HG02763 (cell line): ENCODE data around the gene GALNT10.

Experiments used
- ATAC-seq: cut with Tn5 transposase; IDR thresholded peaks from one replicate; pipeline ENCODE4 v1.9.1; 2021; ENCODE audit warnings: mild to moderate bottlenecking, moderate library complexity; ENCODE audit not compliant: unreplicated experiment

Gene GALNT10

DNA sequence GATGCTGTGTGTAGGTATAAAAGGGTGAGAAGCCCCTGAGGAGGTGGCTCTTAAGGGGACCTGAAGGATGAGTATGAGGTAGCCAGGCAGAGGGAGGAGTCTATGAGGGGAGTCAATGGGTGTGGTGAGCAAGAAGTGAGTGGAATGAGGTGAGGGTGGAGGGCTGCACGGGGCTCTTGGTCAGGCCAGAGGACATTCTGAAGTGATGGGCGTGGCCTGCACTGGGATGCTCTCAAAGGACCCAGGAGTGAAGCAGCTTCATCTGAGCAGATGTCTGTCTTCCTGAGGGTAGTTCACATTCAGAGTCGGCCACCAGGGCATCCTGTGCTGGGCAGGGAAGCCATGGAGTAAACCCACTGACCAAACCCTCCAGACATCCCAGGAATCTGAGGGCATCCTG is 210.1 kb downstream of the GALNT10 start:
- no peak for ATAC-seq

DNA sequence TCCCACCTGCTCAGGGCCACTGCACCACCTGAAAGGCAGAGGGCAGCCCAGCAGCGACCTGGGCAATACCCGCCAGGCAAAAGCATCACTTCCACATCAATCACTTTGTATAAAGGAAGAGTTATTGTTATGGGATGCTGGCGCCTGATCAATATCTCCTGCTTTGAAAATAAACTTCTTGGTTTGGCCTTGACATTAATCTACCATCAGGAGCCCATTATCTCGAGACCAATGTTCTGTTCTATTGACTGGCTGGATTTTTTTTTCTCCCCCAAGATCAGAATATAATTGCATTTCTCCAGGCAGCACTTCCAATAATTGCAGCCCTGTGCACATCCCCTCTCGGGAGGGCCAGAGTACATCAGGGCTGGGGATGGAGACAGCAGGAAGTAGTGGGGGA is 210.8 kb downstream of the GALNT10 start:
- no peak for ATAC-seq

DNA sequence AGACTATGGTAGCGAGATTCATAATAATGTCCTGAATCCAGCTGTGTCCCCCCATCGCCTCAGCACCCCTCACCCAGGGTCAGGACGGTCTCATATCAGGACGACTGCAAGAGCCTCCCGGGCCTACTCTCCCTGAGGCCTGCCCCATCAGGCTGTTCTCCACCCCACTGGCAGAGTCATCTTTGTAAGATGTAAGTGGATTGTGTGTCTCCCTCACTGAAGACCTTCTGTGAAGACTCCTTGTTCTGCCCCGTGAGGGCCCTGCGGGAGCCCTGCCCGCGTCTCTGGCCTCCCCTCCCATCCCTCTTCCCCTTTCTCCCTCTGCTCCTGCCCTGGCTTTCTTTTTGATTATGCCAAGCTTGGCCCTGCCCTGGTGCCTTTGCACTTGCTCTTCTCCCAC is 211.4 kb downstream of the GALNT10 start:
- no peak for ATAC-seq

DNA sequence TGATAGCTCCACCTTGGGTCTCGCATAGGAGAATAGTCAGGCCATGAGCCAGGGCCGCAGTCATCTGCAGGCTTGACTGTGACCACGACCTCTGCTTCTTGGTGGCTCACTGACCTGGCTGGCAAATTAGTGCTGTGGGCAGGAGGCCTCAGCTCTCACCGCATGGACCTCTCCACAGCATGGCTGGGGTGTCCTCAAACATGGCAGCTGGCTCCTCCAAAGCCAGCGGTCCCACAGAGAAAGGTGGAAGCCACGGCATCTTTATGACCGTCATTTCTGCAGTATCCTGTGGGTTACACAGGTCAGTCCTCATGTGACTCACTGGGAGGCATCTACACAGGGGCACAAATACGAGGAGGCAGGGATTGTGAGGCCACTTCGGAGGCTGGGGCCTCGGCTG is 212.1 kb downstream of the GALNT10 start:
- no peak for ATAC-seq

DNA sequence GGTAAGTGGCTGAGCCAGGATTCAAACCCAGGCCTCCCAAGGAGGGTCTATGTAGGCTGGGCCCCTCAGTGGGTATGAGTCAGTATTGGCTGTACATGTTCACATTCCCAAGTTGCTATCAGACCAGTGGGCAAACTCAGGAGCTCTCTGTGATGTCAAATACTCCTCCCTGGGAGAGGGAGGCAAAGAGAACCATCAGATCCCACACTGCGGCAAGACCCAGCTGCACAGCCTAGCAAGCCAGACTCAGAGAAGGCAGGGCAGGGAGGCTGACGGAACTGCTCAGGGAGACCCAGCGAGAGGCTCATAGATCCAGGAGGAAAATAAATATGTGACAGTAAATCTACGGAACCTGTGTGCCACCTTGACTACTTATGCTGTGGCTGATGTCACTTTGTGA is 212.7 kb downstream of the GALNT10 start:
- no peak for ATAC-seq

DNA sequence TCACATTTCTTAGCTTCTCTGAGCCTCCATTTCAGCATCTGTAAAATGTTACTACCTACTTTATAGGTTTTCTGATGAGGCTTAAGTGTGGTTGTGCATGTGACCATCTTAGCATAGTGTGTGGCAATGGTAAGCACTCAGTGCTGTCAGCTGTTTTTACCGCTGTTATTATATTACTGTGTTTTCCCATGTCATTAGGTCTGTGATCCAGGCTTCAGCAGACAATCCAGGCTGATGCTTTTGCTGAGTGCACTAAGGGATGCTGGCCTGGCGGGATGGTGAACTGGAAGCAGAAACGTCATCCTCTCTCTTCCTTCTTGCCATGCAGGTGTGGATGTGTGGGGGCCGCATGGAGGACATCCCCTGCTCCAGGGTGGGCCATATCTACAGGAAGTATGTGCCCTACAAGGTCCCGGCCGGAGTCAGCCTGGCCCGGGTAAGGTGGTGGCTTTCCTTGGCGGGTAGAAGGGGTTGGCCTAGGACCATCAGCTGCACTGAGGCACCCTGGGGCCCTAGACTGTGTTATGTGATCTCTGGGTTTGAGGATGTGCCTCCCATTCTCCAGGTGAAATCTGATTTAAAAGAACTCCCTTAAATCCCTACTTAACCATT is 213.3 kb downstream of the GALNT10 start:
- ATAC-seq = no peak

DNA sequence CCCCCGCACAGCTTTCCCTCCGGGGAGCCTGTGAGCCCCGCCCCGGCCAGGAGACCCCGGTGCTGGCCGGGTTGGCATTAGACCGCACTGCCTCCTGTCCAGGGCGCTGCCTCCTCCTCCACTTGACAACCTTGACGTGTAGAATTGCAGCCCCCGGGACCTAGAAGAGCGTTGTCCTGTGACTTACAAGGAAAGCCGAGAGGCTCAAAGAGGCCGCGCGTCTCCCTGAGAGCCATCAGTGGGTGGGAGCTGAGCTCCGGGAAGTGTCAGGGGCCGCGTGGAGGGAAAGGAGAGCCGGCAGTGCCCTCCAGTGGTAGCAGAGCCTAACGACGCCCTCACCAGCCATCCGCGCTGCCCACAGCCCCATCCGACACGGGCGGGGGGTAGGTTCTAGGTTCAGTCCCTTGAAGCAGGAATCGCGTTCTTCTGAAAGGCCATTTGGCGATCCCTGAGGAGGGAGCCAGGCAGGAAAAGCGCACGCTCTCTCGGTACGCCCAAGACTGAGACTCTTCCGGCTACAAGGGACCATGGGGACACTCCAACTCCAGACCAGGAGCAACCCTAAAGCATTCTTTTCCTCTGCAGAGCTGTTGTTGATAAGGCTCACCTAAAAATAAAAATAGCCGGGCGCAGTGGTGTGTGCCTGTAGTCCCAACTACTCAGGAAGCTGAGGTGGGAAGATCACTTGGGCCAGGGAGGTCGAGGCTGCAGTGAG is 214.7 kb downstream of the GALNT10 start:
- peak; percentile 91 for ATAC-seq

DNA sequence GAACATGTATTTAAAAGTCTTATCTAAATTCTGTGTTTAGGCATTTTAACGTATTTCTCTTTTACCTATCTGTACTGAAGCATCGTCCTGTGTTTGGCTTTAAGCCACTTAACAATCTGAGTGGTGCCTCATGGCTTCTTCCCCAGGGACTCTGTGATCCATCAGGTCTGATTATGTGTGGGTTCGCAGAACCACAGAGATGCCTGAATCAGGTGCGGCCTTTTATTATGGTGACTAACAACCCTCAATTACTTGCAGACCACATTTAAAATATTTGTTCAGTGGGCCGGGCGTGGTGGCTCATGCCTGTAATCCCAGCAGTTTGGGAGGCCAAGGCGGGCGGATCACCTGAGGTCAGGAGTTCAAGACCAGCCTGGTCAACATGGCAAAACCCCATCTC is 215.7 kb downstream of the GALNT10 start:
- no peak for ATAC-seq

DNA sequence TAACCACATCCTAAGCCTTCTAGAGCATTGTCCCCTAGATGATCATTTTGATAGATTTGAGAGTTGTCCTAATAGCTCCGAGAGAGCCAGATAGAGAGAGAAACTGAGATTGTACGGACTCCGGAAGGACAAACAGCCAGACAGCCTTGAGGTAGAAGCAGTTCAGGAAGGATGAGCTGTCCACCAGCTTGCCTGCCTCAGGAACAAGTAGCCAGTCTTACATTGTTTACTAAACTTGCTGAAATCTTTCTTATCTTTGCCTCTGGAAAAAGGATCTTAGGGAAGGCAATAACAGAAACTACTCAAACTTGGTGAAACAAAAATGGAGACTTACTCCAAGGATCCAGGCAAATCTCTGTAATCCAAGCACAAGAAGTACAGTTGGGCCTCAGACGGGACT is 216.3 kb downstream of the GALNT10 start:
- no peak for ATAC-seq

DNA sequence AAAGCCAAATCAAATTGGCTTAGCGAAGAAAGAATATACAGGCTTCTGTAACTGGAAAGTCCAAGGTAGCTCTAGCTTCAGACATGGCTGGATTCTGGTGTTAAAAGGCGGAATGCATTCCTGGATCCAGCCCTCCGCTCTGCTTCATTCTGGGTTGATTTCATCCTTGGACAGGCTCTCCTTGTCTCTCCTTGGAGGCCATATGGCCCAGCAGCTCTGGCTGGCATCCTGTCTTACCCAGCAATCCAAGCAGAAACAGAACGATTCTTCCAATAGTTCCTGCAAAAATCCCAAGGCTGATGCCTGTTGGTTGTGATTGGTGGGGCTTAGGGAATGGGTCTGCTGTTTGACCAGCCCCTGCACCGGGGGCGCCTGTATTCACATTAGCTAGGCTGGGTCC is 218.3 kb downstream of the GALNT10 start:
- no peak for ATAC-seq

DNA sequence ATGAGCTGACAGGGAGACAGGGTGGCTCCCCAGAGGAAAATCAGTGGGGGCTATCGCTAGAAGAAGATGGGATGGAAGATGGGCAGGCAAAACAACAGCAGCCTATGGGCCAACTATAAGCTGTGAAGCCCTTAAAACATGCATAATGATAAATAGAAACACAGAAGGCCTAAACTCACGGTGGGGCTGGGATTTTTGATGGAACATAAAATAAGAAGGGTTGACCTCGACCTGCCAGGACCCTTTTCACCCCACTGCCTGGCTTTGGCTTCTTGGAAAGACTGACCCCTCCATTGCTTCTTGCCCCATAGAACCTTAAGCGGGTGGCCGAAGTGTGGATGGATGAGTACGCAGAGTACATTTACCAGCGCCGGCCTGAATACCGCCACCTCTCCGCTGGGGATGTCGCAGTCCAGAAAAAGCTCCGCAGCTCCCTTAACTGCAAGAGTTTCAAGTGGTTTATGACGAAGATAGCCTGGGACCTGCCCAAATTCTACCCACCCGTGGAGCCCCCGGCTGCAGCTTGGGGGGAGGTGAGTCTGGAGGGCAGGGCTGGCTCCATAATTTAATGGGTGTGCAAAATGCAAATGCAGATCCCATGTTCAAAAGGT is 218.8 kb downstream of the GALNT10 start:
- no peak for ATAC-seq

DNA sequence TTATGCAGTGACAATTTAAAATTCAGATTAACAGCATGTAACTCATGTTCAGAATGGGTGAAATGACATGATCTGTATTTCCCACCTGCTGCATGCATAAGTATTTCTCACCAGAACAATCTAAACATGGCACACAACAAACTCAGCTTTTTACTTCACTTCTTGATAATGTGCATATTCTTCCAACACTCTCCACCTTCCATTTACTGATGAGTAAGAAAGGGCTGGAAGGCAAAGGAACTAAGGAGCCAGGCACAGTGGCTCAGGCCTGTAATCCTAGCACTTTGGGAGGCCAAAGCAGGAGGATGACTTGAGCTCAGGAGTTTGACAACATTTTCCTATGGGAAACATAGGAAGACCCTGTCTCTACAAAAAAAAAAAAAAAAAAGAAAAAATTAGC is 219.5 kb downstream of the GALNT10 start:
- no peak for ATAC-seq

DNA sequence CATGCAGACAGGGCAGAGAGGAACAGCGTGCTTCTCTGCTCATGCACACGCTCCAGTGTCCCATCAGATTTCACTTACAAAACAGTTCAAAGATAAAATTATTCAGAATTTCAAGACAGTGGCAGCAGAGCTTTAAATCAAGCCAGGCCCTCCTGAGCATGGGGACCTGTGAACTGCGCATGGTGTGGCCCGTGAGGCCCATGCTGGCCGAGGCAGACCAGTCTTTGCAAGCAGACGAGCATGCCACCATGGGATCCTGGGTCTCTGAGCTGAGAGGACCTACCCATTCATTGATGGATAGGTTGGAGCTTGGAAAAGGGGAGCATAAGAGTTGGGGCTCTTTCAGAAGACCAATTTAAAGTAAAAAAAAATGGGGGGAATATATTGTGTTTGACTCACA is 220.3 kb downstream of the GALNT10 start:
- ATAC-seq = no peak

DNA sequence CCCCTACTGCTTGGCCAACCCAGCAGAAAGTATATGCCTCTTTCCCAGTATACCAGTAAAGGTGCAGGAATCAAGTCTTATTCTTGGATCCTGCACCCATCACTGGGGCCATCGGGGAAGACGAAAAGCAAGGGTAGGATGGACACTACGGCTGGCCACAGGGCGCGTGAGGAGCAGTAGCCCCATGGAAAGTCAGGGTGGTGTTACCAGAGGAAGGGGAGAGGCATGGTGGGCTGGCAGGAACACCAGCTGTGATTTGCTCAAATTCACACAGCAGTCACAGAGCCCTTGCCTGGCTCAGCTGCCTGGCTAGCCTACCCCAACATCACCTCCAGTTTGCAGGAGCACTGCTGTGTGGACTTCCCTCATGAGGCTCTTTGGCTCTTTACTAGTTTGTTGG is 220.8 kb downstream of the GALNT10 start:
- no peak for ATAC-seq

DNA sequence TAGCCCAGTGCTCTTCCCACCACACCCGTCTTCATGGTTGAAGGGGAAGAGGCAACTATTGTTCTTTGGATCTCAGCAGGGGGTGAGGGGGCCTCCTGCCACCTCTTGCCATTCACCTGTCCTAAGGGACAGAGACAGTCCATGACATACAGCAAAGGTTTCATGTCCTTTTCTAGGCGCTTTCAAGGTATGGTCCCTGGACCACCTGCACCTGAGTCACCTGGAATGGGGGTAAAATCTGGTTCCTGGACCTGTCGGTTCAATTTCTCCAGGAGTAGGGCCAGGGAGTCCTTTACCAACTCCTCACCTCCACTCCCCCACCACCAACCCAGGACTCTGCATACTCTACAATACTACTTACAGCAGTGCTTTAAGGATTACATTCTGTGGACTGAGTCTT is 221.8 kb downstream of the GALNT10 start:
- no peak for ATAC-seq

DNA sequence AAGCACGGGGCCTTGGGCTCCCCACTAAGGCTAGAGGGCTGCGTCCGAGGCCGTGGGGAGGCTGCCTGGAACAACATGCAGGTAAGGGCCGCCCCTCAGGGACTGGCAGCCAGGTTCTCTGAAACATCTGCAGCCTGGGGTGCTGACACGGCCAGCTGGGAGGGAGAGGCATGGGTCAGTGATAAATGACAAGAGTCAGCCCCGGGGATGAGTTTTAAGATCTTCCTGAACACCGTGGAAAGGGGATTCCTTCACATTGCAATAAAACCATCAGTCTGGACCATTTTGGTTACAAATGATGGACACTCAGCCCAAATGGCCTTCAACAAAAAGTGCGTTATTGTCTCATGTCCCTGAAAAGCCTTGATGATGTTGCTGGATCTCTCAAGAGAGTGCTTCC is 222.4 kb downstream of the GALNT10 start:
- no peak for ATAC-seq

DNA sequence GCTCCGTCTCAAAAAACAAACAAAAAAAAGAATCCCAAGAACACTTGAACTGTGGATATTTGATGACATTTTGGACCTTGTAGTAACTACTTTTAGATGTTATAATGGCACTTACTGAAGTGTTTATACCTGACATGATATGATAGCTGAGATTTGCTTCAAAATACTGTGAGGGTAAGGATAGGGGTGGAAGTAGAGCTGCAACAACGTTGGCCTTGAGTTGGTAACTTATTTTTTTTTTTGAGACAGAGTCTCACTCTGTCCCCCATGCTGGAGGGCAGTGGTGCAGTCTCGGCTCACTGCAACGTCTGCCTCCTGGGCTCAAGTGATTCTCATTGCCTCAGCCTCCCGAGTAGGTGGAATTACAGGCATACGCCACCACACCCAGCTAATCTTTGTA is 224.6 kb downstream of the GALNT10 start:
- no peak for ATAC-seq

DNA sequence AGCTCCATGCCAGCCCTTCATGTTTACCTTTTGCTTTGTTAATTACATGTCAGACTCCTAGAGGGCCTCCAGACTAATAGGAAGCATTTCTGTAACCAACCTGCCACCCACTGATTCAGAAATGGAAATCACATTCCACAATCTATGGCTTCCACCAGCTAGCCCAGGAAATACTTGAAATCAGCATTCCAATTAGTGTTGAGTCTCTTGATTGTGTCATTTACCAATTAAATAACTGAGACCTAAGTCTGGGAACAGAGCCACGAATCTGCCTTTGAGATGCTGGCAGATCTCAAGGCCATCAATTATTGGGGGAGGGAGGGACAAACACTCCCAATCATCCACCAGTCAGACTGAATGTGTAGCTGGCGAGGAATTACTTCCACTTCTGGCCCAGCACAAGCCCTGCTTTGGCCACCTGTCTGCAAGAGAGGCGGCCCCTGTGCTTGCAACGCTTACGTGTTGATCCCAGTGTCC is 227.8 kb downstream of the GALNT10 start:
- no peak for ATAC-seq

DNA sequence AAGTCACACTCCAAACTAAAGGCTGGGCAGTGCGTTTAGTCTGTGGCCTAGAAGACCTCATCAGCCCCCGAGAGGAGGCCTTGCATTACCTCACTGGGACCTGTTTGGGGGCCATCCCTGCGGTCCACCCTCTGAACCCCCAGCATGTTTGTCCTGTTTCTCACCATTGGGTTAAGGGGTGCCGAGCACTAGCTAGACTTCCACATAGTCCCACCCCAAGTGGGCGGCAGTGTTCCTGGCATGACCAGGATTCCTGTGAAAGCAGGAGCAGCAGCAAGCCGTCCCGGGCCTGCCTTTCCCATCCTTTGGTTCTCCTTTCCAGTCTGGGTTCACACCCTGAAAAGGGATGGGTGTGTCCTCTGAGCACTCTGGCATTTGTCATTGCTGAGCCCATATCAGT is 228.7 kb downstream of the GALNT10 start:
- no peak for ATAC-seq

DNA sequence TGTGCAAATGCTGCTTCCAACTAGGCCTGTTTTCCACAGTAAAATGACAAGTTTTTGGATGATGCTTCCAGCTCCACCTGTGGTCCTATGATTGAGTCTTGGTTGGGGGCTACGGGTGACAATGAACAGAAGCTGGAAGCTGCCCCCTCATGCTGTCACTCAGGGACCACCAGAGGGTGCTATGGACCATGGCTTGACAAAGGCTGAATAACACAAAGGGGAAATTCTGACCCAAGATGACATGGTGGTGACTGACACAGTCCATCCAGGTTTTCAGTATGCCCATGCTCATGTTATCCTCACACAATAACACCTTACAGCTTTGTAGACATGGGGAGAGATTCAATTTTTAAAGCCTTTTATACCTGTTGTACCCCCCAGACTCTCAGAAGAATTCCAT is 231.3 kb downstream of the GALNT10 start:
- no peak for ATAC-seq

DNA sequence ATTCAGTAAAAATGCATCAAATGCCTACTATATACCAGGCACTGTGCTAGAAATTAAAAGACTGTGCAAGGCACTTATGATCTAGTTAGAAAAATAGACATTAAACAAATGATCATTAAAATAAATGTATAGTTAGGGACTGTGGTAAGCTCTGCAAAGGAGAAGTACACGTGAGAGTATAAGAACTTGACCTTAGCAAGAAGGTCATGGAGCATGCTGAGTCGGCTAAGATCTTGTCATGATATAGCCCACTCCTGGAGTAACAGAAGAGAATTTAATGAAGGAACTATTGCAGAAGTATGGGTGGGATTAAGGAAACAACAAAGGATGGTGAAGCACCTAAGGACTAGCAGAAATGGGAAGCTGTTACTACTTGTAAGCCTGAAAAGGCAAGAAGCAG is 231.8 kb downstream of the GALNT10 start:
- no peak for ATAC-seq

DNA sequence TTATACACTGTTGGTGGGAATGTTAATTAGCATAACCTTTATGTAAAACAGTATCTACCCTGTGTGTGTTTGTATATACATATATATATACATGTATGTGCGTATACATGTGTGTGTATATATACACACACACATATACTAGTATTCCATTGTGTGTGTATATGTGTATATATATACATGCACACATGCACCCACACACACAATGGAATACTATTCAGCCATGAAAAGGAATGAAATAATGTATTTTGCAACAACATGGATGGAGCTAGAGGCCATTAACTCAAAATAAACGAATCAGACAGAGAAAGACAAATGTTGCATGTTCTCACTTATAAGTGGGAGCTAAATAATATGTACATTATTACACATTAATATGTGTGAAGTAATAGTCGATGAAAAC is 237.7 kb downstream of the GALNT10 start:
- no peak for ATAC-seq
